Activated CD4-positive, alpha-beta T cell treated with anti-CD3 and anti-CD28 coated beads, Interleukin-2, Interleukin-6, amounts not matched to agents 100 ng/mL and 50 ng/mL, durations not matched to agents 16 hours and 8 hours (primary cell): ENCODE data around the gene PRR14.

Experiments used
- DNase-seq: peaks from one replicate; pipeline ENCODE4 v3.0.0-alpha.2; 2020

PRR14 gene

GRCh38 chr16:30660424-30661261, 9.9 kb downstream of the PRR14 start:
- DNase-seq: peak; percentile 89

GRCh38 chr16:30662449-30662848, 11.7 kb downstream of the PRR14 start:
- no peak for DNase-seq

- no peak for DNase-seq
These were observed 12.3 kb downstream of the PRR14 start for GRCh38 chr16:30663038-30663437.

- peak; percentile 30 for DNase-seq
These were observed 13.1 kb downstream of the PRR14 start for GRCh38 chr16:30663820-30664219.

- DNase-seq: no peak
These were observed 13.9 kb downstream of the PRR14 start for GRCh38 chr16:30664616-30665109.

GRCh38 chr16:30665155-30665829, 14.5 kb downstream of the PRR14 start:
- no peak for DNase-seq

- DNase-seq: no peak
These were observed 15.1 kb downstream of the PRR14 start for GRCh38 chr16:30665830-30666190.

GRCh38 chr16:30666681-30667080, 15.9 kb downstream of the PRR14 start:
- no peak for DNase-seq

GRCh38 chr16:30667361-30667905, 16.7 kb downstream of the PRR14 start:
- DNase-seq: no peak

- no peak for DNase-seq
These were observed 17.6 kb downstream of the PRR14 start for GRCh38 chr16:30668393-30668792.

GRCh38 chr16:30669026-30669902, 18.5 kb downstream of the PRR14 start:
- no peak for DNase-seq

GRCh38 chr16:30669903-30670824, 19.4 kb downstream of the PRR14 start:
- no peak for DNase-seq

GRCh38 chr16:30675143-30675542, 24.4 kb downstream of the PRR14 start:
- no peak for DNase-seq

- DNase-seq: no peak
These were observed 27.3 kb downstream of the PRR14 start for GRCh38 chr16:30677931-30678585.

- DNase-seq: no peak
These were observed 27.8 kb downstream of the PRR14 start for GRCh38 chr16:30678586-30678970.

- DNase-seq: no peak
These were observed 29.6 kb downstream of the PRR14 start for GRCh38 chr16:30680326-30680725.

GRCh38 chr16:30688701-30689100, 37.9 kb downstream of the PRR14 start:
- no peak for DNase-seq

- no peak for DNase-seq
These were observed 41.1 kb downstream of the PRR14 start for GRCh38 chr16:30691907-30692306.

- no peak for DNase-seq
These were observed 41.8 kb downstream of the PRR14 start for GRCh38 chr16:30692396-30693064.

- no peak for DNase-seq
These were observed 44.4 kb downstream of the PRR14 start for GRCh38 chr16:30694926-30695693.
